GM23338 (cell line): ENCODE data around the gene TSFM. TPM values are rescaled to one million over a fixed set of nuclear protein-coding genes. Genes with fewer than 3 reads are reported as not detected.

Experiments used
- ATAC-seq: fragments of 200-7000 bp; cut with Tn5 transposase; 3 replicates; pipeline ENCODE4 v1.9.1; 2020
- DNase-seq: peaks from one replicate; pipeline ENCODE4 v3.0.0-alpha.2; 2015; ENCODE audit warnings: low spot score
- H2AFZ ChIP-seq: fragments of 200-600 bp; sonication (generic); 2 replicates; pipeline ENCODE4 v1.8.0; 2016; ENCODE audit warnings: antibody characterized with exemption, mild to moderate bottlenecking, moderate library complexity
- H3F3A ChIP-seq: fragments of 200-600 bp; sonication (generic); replicated peaks from 2 replicates; pipeline ENCODE4 v1.8.0; 2017; ENCODE audit warnings: antibody characterized with exemption, mixed run types, low read depth
- H3K27ac ChIP-seq: fragments of 200-600 bp; sonication (generic); 2 replicates; pipeline ENCODE4 v1.6.1; 2016; ENCODE audit warnings: low read depth
- H3K27me3 ChIP-seq: fragments of 200-600 bp; sonication (generic); 2 replicates; pipeline ENCODE4 v1.8.0; 2016; ENCODE audit warnings: mild to moderate bottlenecking, mixed run types, moderate library complexity; ENCODE audit not compliant: insufficient read depth
- H3K36me3 ChIP-seq: fragments of 200-600 bp; sonication (generic); 2 replicates; pipeline ENCODE4 v1.8.0; 2016; ENCODE audit warnings: mild to moderate bottlenecking; ENCODE audit not compliant: insufficient read depth
- H3K4me1 ChIP-seq: fragments of 200-600 bp; sonication (generic); 2 replicates; pipeline ENCODE4 v1.8.0; 2016; ENCODE audit warnings: mild to moderate bottlenecking, moderate library complexity; ENCODE audit not compliant: insufficient read depth
- H3K4me2 ChIP-seq: fragments of 200-600 bp; sonication (generic); 2 replicates; pipeline ENCODE4 v1.7.1; 2017; ENCODE audit warnings: mixed run types
- H3K4me3 ChIP-seq: fragments of 200-600 bp; sonication (generic); 2 replicates; pipeline ENCODE4 v1.6.1; 2016; ENCODE audit warnings: mixed run types
- H3K79me2 ChIP-seq: fragments of 200-600 bp; sonication (generic); replicated peaks from 2 replicates; pipeline ENCODE4 v1.8.0; 2017; ENCODE audit warnings: mild to moderate bottlenecking; ENCODE audit not compliant: insufficient read depth
- H3K9me2 ChIP-seq: fragments of 200-600 bp; sonication (generic); 2 replicates; pipeline ENCODE4 v1.8.0; 2017; ENCODE audit not compliant: insufficient read depth
- H4K20me1 ChIP-seq: fragments of 200-600 bp; sonication (generic); replicated peaks from 2 replicates; pipeline ENCODE4 v1.8.0; 2017; ENCODE audit warnings: mild to moderate bottlenecking; ENCODE audit not compliant: insufficient read depth
- H3K27ac Mint-ChIP-seq: 2 replicates; pipeline ENCODE4 v1.8.0; 2020; ENCODE audit warnings: inconsistent platforms, mild to moderate bottlenecking, moderate library complexity, mixed read lengths
- H3K27me3 Mint-ChIP-seq: 3 replicates; pipeline ENCODE4 v1.8.0; 2022; ENCODE audit warnings: low read depth, mild to moderate bottlenecking, moderate library complexity, mixed read lengths, inconsistent platforms; ENCODE audit not compliant: insufficient read depth, poor library complexity
- H3K36me3 Mint-ChIP-seq: 3 replicates; pipeline ENCODE4 v1.8.0; 2021; ENCODE audit warnings: low read depth, mild to moderate bottlenecking, inconsistent platforms, moderate library complexity, mixed read lengths
- H3K4me1 Mint-ChIP-seq: 3 replicates; pipeline ENCODE4 v1.8.0; 2020; ENCODE audit warnings: mild to moderate bottlenecking, inconsistent platforms, mixed read lengths
- H3K4me3 Mint-ChIP-seq: 3 replicates; pipeline ENCODE4 v1.8.0; 2021; ENCODE audit warnings: moderate library complexity, mild to moderate bottlenecking, inconsistent platforms, mixed read lengths
- H3K9me3 Mint-ChIP-seq: 3 replicates; pipeline ENCODE4 v1.8.0; 2020; ENCODE audit warnings: moderate library complexity, mild to moderate bottlenecking, inconsistent platforms, mixed read lengths
- EZH2 ChIP-seq: fragments of 200-600 bp; sonication (generic); IDR thresholded peaks from one replicate; pipeline ENCODE4 v1.8.0; 2017; ENCODE audit warnings: antibody characterized with exemption, mild to moderate bottlenecking, low read depth; ENCODE audit not compliant: unreplicated experiment
- JUNB ChIP-seq: IDR thresholded peaks from one replicate; pipeline ENCODE4 v1.6.1; 2016; ENCODE audit warnings: antibody characterized with exemption; ENCODE audit not compliant: unreplicated experiment
- polyA plus RNA-seq: library from polyadenylated mRNA; unstranded; fragments of >200 nt; fragmentation: Nextera tagmentation; extraction: Ambion mirVana; gene quantifications from 2 replicates; pipeline ENCODE4 v1.2.1, GENCODE V29; 2016
- total RNA-seq: library from RNA; depleted of rRNA; stranded (reverse); fragments of >200 nt; shearing (Covaris generic); gene quantifications from 2 replicates; pipeline ENCODE4 v1.2.3, GENCODE V29; 2014
- TF ChIP-seq, protein P1 (sequence below), 2 experiments: fragments of 200-600 bp in 1 of 2; sonication (generic) in 1 of 2; conservative IDR thresholded peaks; 2 replicates each; pipeline versions ENCODE4 v1.5.1 to v1.6.1; 2016 to 2017; ENCODE audit warnings: antibody characterized with exemption in 2 of 2, low read depth in 2 of 2, mild to moderate bottlenecking in 2 of 2, moderate library complexity in 1 of 2
- TF ChIP-seq, protein P2 (sequence below): IDR thresholded peaks from 2 replicates; pipeline ENCODE4 v1.6.1; 2016; ENCODE audit warnings: antibody characterized with exemption

TSFM gene
- total and polyA plus RNA-seq, 2 experiments from 2014 or later: 29.5 to 43.1 TPM

DNA sequence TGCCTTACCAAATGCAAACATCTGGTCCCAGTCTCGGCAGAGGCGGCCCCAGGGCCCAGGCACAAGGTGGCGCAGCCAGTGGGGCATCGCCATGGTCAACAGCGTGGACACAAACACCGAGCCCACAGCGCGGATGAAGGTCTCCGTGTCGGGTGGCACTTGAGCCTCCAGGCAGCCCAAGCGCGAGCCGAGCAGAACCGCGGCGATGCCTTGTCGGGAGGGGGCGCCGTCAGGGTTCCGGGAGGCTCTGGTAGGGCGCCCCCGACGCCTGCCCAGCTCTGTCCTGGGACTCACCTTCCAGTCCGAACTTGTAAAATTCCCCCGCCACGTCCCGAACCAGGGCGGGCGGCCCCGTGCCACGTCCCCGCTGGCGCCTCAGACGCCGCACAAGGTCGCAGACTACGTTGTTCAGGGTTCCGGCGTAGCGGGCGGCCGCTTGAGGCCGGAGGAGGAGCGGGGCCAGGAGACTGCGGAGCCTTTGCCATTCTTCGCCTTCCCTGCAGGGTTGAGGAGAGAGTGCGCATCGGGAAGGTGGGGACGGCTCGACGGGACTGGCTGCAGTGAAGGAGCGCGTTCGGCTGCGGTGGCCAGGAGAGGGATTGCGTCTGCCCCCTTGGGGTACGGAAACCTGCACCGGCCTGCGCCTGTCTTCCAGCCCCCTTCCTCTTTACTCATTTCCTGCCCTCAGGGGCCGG is 17.4 kb upstream of the TSFM start:
- Histone ChIP-seq H3K4me1 (peaks cover 21% of the 10 kb centered on the region; the same call in 1 of the 2 replicates), H3K79me2 (no peaks in the 10 kb centered on the region), H3F3A (peaks cover 11% of the 10 kb centered on the region), H3K27ac (no peak overlapping the region), H3K36me3 (no peaks in the 10 kb centered on the region; the same call in 1 of the 2 replicates), H3K9me2 (no peaks in the 10 kb centered on the region), H3K27me3 (peaks cover 77% of the 10 kb centered on the region), H4K20me1 (0 out of 2 replicates have a peak, but pooled peaks cover 6% of the 10 kb centered on the region), H3K4me3 (peak overlapping the region; percentile 83), H2AFZ (peak overlapping the region; percentile 95), H3K4me2 (peak overlapping the region; percentile 97)
- Mint-ChIP-seq H3K4me1 (peaks cover 36% of the 10 kb centered on the region), H3K36me3 (peaks cover 23% of the 10 kb centered on the region), H3K27me3 (peaks cover 52% of the 10 kb centered on the region), H3K27ac (no peak overlapping the region), H3K9me3 (no peaks in the 10 kb centered on the region), H3K4me3 (peak overlapping the region; percentile 68)
- DNase-seq: peak; percentile 86
- TF ChIP-seq EZH2: peak; percentile 43
- TF ChIP-seq, protein P1, sequence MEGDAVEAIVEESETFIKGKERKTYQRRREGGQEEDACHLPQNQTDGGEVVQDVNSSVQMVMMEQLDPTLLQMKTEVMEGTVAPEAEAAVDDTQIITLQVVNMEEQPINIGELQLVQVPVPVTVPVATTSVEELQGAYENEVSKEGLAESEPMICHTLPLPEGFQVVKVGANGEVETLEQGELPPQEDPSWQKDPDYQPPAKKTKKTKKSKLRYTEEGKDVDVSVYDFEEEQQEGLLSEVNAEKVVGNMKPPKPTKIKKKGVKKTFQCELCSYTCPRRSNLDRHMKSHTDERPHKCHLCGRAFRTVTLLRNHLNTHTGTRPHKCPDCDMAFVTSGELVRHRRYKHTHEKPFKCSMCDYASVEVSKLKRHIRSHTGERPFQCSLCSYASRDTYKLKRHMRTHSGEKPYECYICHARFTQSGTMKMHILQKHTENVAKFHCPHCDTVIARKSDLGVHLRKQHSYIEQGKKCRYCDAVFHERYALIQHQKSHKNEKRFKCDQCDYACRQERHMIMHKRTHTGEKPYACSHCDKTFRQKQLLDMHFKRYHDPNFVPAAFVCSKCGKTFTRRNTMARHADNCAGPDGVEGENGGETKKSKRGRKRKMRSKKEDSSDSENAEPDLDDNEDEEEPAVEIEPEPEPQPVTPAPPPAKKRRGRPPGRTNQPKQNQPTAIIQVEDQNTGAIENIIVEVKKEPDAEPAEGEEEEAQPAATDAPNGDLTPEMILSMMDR (conservative IDR thresholded peaks at IDR 0.05; ENCODE audit: low read depth in 2 of 2): peak; percentile 38 to 70
- TF ChIP-seq, protein P2, sequence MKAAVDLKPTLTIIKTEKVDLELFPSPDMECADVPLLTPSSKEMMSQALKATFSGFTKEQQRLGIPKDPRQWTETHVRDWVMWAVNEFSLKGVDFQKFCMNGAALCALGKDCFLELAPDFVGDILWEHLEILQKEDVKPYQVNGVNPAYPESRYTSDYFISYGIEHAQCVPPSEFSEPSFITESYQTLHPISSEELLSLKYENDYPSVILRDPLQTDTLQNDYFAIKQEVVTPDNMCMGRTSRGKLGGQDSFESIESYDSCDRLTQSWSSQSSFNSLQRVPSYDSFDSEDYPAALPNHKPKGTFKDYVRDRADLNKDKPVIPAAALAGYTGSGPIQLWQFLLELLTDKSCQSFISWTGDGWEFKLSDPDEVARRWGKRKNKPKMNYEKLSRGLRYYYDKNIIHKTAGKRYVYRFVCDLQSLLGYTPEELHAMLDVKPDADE: no peak
- peak; percentile 72 for ATAC-seq

DNA sequence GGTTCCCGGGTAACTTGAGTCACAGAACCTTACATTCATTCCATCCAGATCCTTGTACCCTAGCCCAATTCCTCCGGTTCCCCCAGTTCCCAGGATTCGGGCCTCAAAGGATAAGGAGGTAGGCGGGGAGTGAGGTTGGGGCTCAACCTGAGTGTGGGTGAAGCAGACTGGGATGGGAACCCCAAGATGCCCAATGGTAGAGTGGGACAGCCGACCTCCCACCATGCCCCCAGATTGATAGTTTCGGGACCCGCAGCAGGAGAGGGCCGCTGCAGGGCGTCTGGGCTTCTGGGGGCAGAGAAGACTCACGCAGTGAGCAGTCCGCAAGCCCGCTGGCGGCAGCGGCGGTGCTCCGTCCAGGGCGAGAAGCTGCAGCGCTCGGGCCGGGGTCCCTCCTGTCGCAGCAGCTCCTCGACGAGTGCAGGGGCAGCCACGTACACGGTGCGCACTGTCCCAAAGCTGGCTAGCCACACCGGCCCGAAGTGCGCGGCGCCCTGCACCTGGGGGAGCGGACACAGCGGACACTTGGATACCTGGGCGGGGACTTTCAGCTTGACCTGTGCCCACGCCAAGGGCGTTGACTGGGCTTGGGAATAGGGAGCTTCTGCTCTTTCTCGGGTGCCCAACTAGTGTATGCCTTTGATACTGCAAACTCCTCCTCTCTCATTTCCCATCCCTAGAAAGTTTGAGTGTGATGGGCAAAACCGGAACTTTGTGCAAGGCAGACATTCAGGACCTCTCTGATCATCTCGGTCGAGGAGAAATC is 16.7 kb upstream of the TSFM start:
- TF ChIP-seq JUNB (no peak), EZH2 (peak; percentile 84)
- TF ChIP-seq, protein P2: no peak
- Mint-ChIP-seq H3K27ac (no peak overlapping the region), H3K4me3 (peak overlapping the region; percentile 68), H3K4me1 (peaks cover 36% of the 10 kb centered on the region), H3K9me3 (no peaks in the 10 kb centered on the region), H3K36me3 (peaks cover 29% of the 10 kb centered on the region), H3K27me3 (peaks cover 46% of the 10 kb centered on the region)
- Histone ChIP-seq H3K27me3 (peaks cover 71% of the 10 kb centered on the region), H3K79me2 (no peaks in the 10 kb centered on the region), H3K4me1 (peaks cover 21% of the 10 kb centered on the region; the same call in 1 of the 2 replicates), H3K36me3 (no peaks in the 10 kb centered on the region; the same call in 1 of the 2 replicates), H3K4me3 (peak overlapping the region; percentile 83), H3K27ac (no peak overlapping the region), H4K20me1 (0 out of 2 replicates have a peak, but pooled peaks cover 7% of the 10 kb centered on the region), H2AFZ (peak overlapping the region; percentile 95; the same call in 1 of the 2 replicates), H3K4me2 (peak overlapping the region; percentile 97), H3K9me2 (no peaks in the 10 kb centered on the region), H3F3A (peaks cover 11% of the 10 kb centered on the region)
- ATAC-seq: peak; percentile 15
- DNase-seq: peak; percentile 36
